A673 (cell line): ENCODE results near the gene PIM3. TPM values are rescaled to one million over a fixed set of nuclear protein-coding genes. Genes with fewer than 3 reads are reported as not detected.

Source experiments
- BruUV-seq: library from RNA; stranded (reverse); fragments of 400-500 nt; replicated peaks from 2 replicates; lab custom pipeline; 2021; lab: Mats Ljungman, UMichigan
- CTCF ChIA-PET: fragments of 300-600 bp; sonication (Branson Sonifier 250); formaldehyde crosslinking; loops from one replicate; lab custom pipeline; 2022; ENCODE audit warnings: antibody characterized with exemption; lab: Charles Lee
- POLR2A ChIA-PET: fragments of 300-600 bp; sonication (Branson Sonifier 250); formaldehyde crosslinking; loops from one replicate; lab custom pipeline; 2022; ENCODE audit warnings: antibody characterized with exemption; ENCODE audit not compliant: low non-redundant PET; lab: Charles Lee
- DNase-seq: peaks from one replicate; pipeline ENCODE4 v3.0.0-alpha.2; 2015; ENCODE audit warnings: low spot score
- H3K27ac ChIP-seq: fragments of 200-600 bp; sonication (generic); 2 replicates; pipeline ENCODE4 v1.5.1; 2016; ENCODE audit warnings: mixed run types, low read depth, mild to moderate bottlenecking, mixed read lengths, antibody characterized with exemption, low read length; ENCODE audit not compliant: poor library complexity, severe bottlenecking
- H3K27me3 ChIP-seq: fragments of 200-600 bp; sonication (generic); replicated peaks from 2 replicates; pipeline ENCODE4 v1.6.1; 2017; ENCODE audit warnings: mixed run types, low read depth, mild to moderate bottlenecking, mixed read lengths, antibody characterized with exemption, low read length; ENCODE audit not compliant: insufficient read depth, poor library complexity
- H3K36me3 ChIP-seq: fragments of 200-600 bp; sonication (generic); 2 replicates; pipeline ENCODE4 v1.6.1; 2016; ENCODE audit warnings: mixed run types, mild to moderate bottlenecking, mixed read lengths, antibody characterized with exemption, low read length; ENCODE audit not compliant: insufficient read depth, poor library complexity, severe bottlenecking
- H3K4me1 ChIP-seq: fragments of 200-600 bp; sonication (generic); 2 replicates; pipeline ENCODE4 v1.6.1; 2017; ENCODE audit warnings: mixed run types, mild to moderate bottlenecking, mixed read lengths, antibody characterized with exemption, low read length; ENCODE audit not compliant: insufficient read depth, poor library complexity, severe bottlenecking
- H3K4me3 ChIP-seq: fragments of 200-600 bp; sonication (generic); 2 replicates; pipeline ENCODE4 v1.5.1; 2016; ENCODE audit warnings: low read depth, mixed run types, mild to moderate bottlenecking, mixed read lengths, low read length; ENCODE audit not compliant: poor library complexity, severe bottlenecking
- H3K9me3 ChIP-seq: fragments of 200-600 bp; sonication (generic); 2 replicates; pipeline ENCODE4 v1.6.1; 2016; ENCODE audit warnings: mixed run types, low read depth, mild to moderate bottlenecking, mixed read lengths, antibody characterized with exemption, low read length; ENCODE audit not compliant: poor library complexity, severe bottlenecking
- CTCF ChIP-seq: fragments of 300-800, 200-600 bp; sonication (generic); conservative IDR thresholded peaks from 2 replicates; pipeline ENCODE4 v1.5.1; 2017; ENCODE audit warnings: low read depth, mild to moderate bottlenecking, antibody characterized with exemption, low read length, moderate library complexity, mixed read lengths
- EZH2 ChIP-seq: fragments of 200-600 bp; sonication (generic); IDR thresholded peaks from 2 replicates; pipeline ENCODE4 v1.6.1; 2017; ENCODE audit warnings: borderline replicate concordance, low read depth, mild to moderate bottlenecking, mixed read lengths, antibody characterized with exemption, low read length; ENCODE audit not compliant: poor library complexity, severe bottlenecking
- intact Hi-C: fragments of 100-400 bp; cut with micrococcal nuclease; formaldehyde crosslinking; loops from one replicate; pipeline ENCODE4 v1.10.0; 2022; ENCODE audit not compliant: unreplicated experiment
- total RNA-seq: library from RNA; stranded (reverse); gene quantifications from 2 replicates; pipeline ENCODE4 v1.2.3, GENCODE V29; 2021

PIM3 gene
- total RNA-seq, 1 experiment from 2014 or later = 71.3 TPM

GRCh38 chr22:49920859-49921258, 39.7 kb upstream of the PIM3 start:
- H3K27ac ChIP-seq = no peak overlapping the region
- H3K9me3 ChIP-seq = no peaks in the 10 kb centered on the region
- POLR2A ChIA-PET = no interaction called here
- no peak overlapping the region for H3K4me3 ChIP-seq
- CTCF ChIA-PET = no interaction called here
- H3K36me3 ChIP-seq = no peaks in the 10 kb centered on the region
- intact Hi-C loops = no loop called here
- DNase-seq = no peak
- peaks cover 17% of the 10 kb centered on the region for H3K4me1 ChIP-seq
- no peak for TF ChIP-seq CTCF
- no peak for TF ChIP-seq EZH2
- no peaks in the 10 kb centered on the region for H3K27me3 ChIP-seq
- BruUV-seq = no TSS peak

GRCh38 chr22:49921508-49922278, 38.9 kb upstream of the PIM3 start:
- peaks cover 17% of the 10 kb centered on the region for H3K4me1 ChIP-seq
- DNase-seq = no peak
- no peaks in the 10 kb centered on the region for H3K36me3 ChIP-seq
- ChIA-PET CTCF (no interaction called here), POLR2A (no interaction called here)
- no TSS peak for BruUV-seq
- H3K27me3 ChIP-seq = no peaks in the 10 kb centered on the region
- TF ChIP-seq CTCF (no peak), EZH2 (no peak)
- H3K9me3 ChIP-seq = no peaks in the 10 kb centered on the region
- H3K4me3 ChIP-seq = no peak overlapping the region
- H3K27ac ChIP-seq = no peak overlapping the region
- intact Hi-C loops = no loop called here

GRCh38 chr22:49922484-49922883, 38.1 kb upstream of the PIM3 start:
- POLR2A ChIA-PET = no interaction called here
- intact Hi-C loops = no loop called here
- TF ChIP-seq CTCF (no peak), EZH2 (no peak)
- BruUV-seq = no TSS peak
- no peaks in the 10 kb centered on the region for H3K36me3 ChIP-seq
- no peak overlapping the region for H3K4me3 ChIP-seq
- no peak for DNase-seq
- H3K27ac ChIP-seq = no peak overlapping the region
- H3K9me3 ChIP-seq = no peaks in the 10 kb centered on the region
- no peaks in the 10 kb centered on the region for H3K27me3 ChIP-seq
- CTCF ChIA-PET = no interaction called here
- peaks cover 17% of the 10 kb centered on the region for H3K4me1 ChIP-seq
